Thyroid gland (tissue), 4 donors: ENCODE results near the gene SLCO4A1. TPM values are rescaled to one million over a fixed set of nuclear protein-coding genes. Genes with fewer than 3 reads are reported as not detected.

Experiments used
- DNase-seq, 2 donors: peaks; one replicate each; pipeline ENCODE4 v3.0.0-alpha.2; 2019
- H3K27ac ChIP-seq, 3 donors: fragments of 200-600 bp; sonication (generic); 1 replicate in 2 of 3; 2 replicates in 1 of 3; pipeline ENCODE4 v1.5.1; 2016 to 2019; ENCODE audit warnings: mild to moderate bottlenecking in 1 of 3, moderate library complexity in 1 of 3
- H3K27me3 ChIP-seq: fragments of 200-600 bp; sonication (generic); one replicate; pipeline ENCODE4 v1.5.1; 2019
- H3K36me3 ChIP-seq, 2 donors: fragments of 200-600 bp; sonication (generic); one replicate each; pipeline ENCODE4 v1.5.1; 2016 to 2019
- H3K4me1 ChIP-seq, 2 donors: fragments of 200-600 bp; sonication (generic); one replicate each; pipeline ENCODE4 v1.5.1; 2017 to 2019
- H3K4me3 ChIP-seq, 3 donors: fragments of 200-600 bp; sonication (generic); replicated peaks in 1 of 3; 1 replicate in 2 of 3; 2 replicates in 1 of 3; pipeline ENCODE4 v1.5.1; 2016; ENCODE audit warnings: mild to moderate bottlenecking in 1 of 3
- H3K9me3 ChIP-seq: fragments of 200-600 bp; sonication (generic); one replicate; pipeline ENCODE4 v1.5.1; 2017
- CTCF ChIP-seq, 6 experiments: fragments of 200-600 bp in 3 of 6; fragments of 450-650 bp in 3 of 6; sonication (generic) in 3 of 6; IDR thresholded peaks; one replicate each; pipeline ENCODE4 v1.5.1; 2016 to 2019; ENCODE audit warnings: antibody characterized with exemption in 6 of 6, mild to moderate bottlenecking in 2 of 6, inconsistent platforms in 1 of 6, moderate library complexity in 1 of 6
- POLR2A ChIP-seq, 2 donors: fragments of 450-650 bp; IDR thresholded peaks; one replicate each; pipeline ENCODE4 v1.6.1; 2017; ENCODE audit warnings: antibody characterized with exemption in 2 of 2, mild to moderate bottlenecking in 2 of 2, moderate library complexity in 1 of 2
- WGBS, 2 donors: methylation state at CpG; one replicate each; pipeline ENCODE4 v1.1.5; 2017; 5-methylcytosine and 5-hydroxymethylcytosine counted together
- intact Hi-C: fragments of 100-400 bp; cut with DNase I; formaldehyde crosslinking; loops from one replicate; pipeline ENCODE4 v1.15.1; 2023
- total RNA-seq, 4 donors: library from RNA; depleted of rRNA; stranded (reverse); fragments of >200 nt; gene quantifications; one replicate each; pipeline ENCODE4 v1.2.3, GENCODE V29; 2016

The SLCO4A1 gene
- total RNA-seq, 4 donors from 2014 or later, result 5.3 to 18.3 (median 6.7) TPM

GRCh38 chr20:62692176-62692575, 49.9 kb downstream of the SLCO4A1 start:
- H3K4me1 ChIP-seq, result no peaks in the 10 kb centered on the region
- 29 to 48% methylated on average over 4 to 6 of the region's 8 CpGs for WGBS, 2 donors
- no peaks in the 10 kb centered on the region for H3K9me3 ChIP-seq
- peak; percentile 49 to 57 for DNase-seq
- no peak overlapping the region for H3K4me3 ChIP-seq
- TF ChIP-seq CTCF (IDR thresholded peaks at IDR 0.05) (no peak), POLR2A (IDR thresholded peaks at IDR 0.05) (no peak)
- H3K27me3 ChIP-seq, result no peaks in the 10 kb centered on the region
- no peaks in the 10 kb centered on the region for H3K36me3 ChIP-seq
- intact Hi-C loops, result no loop called here
- H3K27ac ChIP-seq, result no peak overlapping the region

- H3K4me1 ChIP-seq, result no peaks in the 10 kb centered on the region
- intact Hi-C loops, result no loop called here
- H3K9me3 ChIP-seq, result no peaks in the 10 kb centered on the region
- no peaks in the 10 kb centered on the region for H3K36me3 ChIP-seq
- TF ChIP-seq POLR2A (IDR thresholded peaks at IDR 0.05), result no peak
- TF ChIP-seq CTCF (IDR thresholded peaks at IDR 0.05), result no peak
- no peak for DNase-seq
- no peak overlapping the region for H3K4me3 ChIP-seq
- 80 to 83% methylated on average over 19 to 21 of the region's 22 CpGs for WGBS, 2 donors
- no peaks in the 10 kb centered on the region for H3K27me3 ChIP-seq
- H3K27ac ChIP-seq, result no peak overlapping the region
These were observed 50.7 kb downstream of the SLCO4A1 start for GRCh38 chr20:62692801-62693523.

DNA sequence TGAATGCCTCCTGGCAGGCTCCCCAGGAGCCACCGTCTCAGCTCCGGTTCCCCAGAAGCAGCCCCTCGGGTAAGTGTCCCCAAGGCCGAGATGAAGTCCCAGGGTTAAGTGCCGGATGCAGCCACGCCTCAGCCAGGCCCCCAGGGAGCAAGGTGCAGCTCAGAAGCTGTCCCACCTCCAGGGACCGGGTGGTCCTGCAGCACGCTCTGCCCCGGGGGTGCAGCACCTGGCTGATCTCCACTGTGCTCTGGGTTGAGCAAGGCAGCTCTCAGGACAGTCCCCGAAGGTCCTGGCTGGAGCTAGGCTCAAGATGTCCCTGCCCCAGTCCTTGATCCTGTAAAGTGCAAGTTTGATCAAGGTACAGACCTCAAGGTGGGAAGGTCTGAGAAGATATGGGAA, 51.2 kb downstream of the SLCO4A1 start:
- 79 to 85% methylated on average over 6 to 10 of the region's 10 CpGs for WGBS, 2 donors
- no peak for TF ChIP-seq CTCF (IDR thresholded peaks at IDR 0.05)
- no peak for TF ChIP-seq POLR2A (IDR thresholded peaks at IDR 0.05)
- no peaks in the 10 kb centered on the region for H3K27me3 ChIP-seq
- no peaks in the 10 kb centered on the region for H3K9me3 ChIP-seq
- DNase-seq, result no peak
- no peak overlapping the region for H3K4me3 ChIP-seq
- no peaks in the 10 kb centered on the region for H3K4me1 ChIP-seq
- intact Hi-C loops, result no loop called here
- H3K36me3 ChIP-seq, result no peaks in the 10 kb centered on the region
- H3K27ac ChIP-seq, result no peak overlapping the region

DNA sequence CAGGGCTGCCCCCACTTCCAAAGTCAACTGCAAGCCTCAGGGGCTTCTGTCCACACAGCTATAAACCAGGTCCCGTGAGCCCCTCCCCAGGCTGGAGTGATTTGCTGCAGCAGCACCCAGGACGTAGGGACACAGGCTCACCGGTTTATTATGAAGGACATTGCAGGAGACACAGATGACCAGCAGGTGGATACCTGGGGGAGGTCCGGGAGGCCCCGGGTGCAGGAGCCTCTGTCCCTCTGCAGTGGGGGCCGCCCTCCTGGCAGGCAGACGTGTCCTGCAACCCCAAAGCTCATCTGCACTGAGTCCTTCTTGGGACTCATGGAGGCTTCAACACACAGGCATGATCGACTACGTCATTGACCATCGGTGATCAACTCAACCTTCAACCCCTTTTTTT, 51.8 kb downstream of the SLCO4A1 start:
- no peaks in the 10 kb centered on the region for H3K4me1 ChIP-seq
- WGBS, 2 donors, result 85 to 96% methylated on average over 4 to 7 of the region's 10 CpGs
- TF ChIP-seq POLR2A (IDR thresholded peaks at IDR 0.05) (no peak), CTCF (IDR thresholded peaks at IDR 0.05) (no peak)
- H3K27me3 ChIP-seq, result no peaks in the 10 kb centered on the region
- H3K27ac ChIP-seq, result no peak overlapping the region
- no peaks in the 10 kb centered on the region for H3K9me3 ChIP-seq
- intact Hi-C loops, result no loop called here
- no peak overlapping the region for H3K4me3 ChIP-seq
- DNase-seq, result no peak
- H3K36me3 ChIP-seq, result no peaks in the 10 kb centered on the region

GRCh38 chr20:62694868-62695267, 52.6 kb downstream of the SLCO4A1 start:
- no peak for DNase-seq

More at GRCh38 chr20:62694868-62695267, 52.6 kb downstream of the SLCO4A1 start:
- H3K9me3 ChIP-seq, result no peaks in the 10 kb centered on the region
- H3K4me1 ChIP-seq, result no peaks in the 10 kb centered on the region
- 76 to 84% methylated on average over 9 to 15 of the region's 15 CpGs for WGBS, 2 donors
- intact Hi-C loops, result no loop called here
- no peaks in the 10 kb centered on the region for H3K27me3 ChIP-seq
- TF ChIP-seq CTCF (IDR thresholded peaks at IDR 0.05) (no peak), POLR2A (IDR thresholded peaks at IDR 0.05) (no peak)
- no peak overlapping the region for H3K27ac ChIP-seq
- H3K4me3 ChIP-seq, result no peak overlapping the region
- H3K36me3 ChIP-seq, result no peaks in the 10 kb centered on the region
